ENCODE data around the gene GNA14. TPM values are rescaled to one million over a fixed set of nuclear protein-coding genes. Genes with fewer than 3 reads are reported as not detected.

The GNA14 gene
- total RNA-seq, 1 donor from 2014 or later = not detected

- H3K27me3 Mint-ChIP-seq (ENCODE audit: unreplicated experiment) = peaks cover 6% of the 10 kb centered on the region
- H3K27ac Mint-ChIP-seq (ENCODE audit: unreplicated experiment) = no peak overlapping the region
- H3K4me3 Mint-ChIP-seq (ENCODE audit: unreplicated experiment) = no peak overlapping the region
- peaks cover 9% of the 10 kb centered on the region for H3K4me1 Mint-ChIP-seq (ENCODE audit: unreplicated experiment)
- H3K36me3 Mint-ChIP-seq (ENCODE audit: unreplicated experiment) = peaks cover 2% of the 10 kb centered on the region
- no peak for TF ChIP-seq CTCF (IDR thresholded peaks at IDR 0.05)
- DNase-seq (ENCODE audit: extremely low spot score, unreplicated experiment) = no peak
- H3K9me3 Mint-ChIP-seq (ENCODE audit: unreplicated experiment) = peaks cover 39% of the 10 kb centered on the region
Measured at GRCh38 chr9:77541600-77541999, 106.5 kb downstream of the GNA14 start.

- Mint-ChIP-seq H3K4me1 (ENCODE audit: unreplicated experiment) (peaks cover 4% of the 10 kb centered on the region), H3K9me3 (ENCODE audit: unreplicated experiment) (peaks cover 35% of the 10 kb centered on the region), H3K4me3 (ENCODE audit: unreplicated experiment) (no peak overlapping the region), H3K27me3 (ENCODE audit: unreplicated experiment) (peaks cover 6% of the 10 kb centered on the region), H3K27ac (ENCODE audit: unreplicated experiment) (no peak overlapping the region), H3K36me3 (ENCODE audit: unreplicated experiment) (peaks cover 2% of the 10 kb centered on the region)
- TF ChIP-seq CTCF (IDR thresholded peaks at IDR 0.05) = no peak
- no peak for DNase-seq (ENCODE audit: extremely low spot score, unreplicated experiment)
Measured at GRCh38 chr9:77541055-77541454, 107.1 kb downstream of the GNA14 start.

- no peak overlapping the region for H3K27ac Mint-ChIP-seq (ENCODE audit: unreplicated experiment)
- no peak overlapping the region for H3K4me3 Mint-ChIP-seq (ENCODE audit: unreplicated experiment)
- no peak for TF ChIP-seq CTCF (IDR thresholded peaks at IDR 0.05)
Measured at GRCh38 chr9:77534376-77535057, 113.6 kb downstream of the GNA14 start.

GRCh38 chr9:77533671-77534070 is 114.5 kb downstream of the GNA14 start:
- H3K36me3 Mint-ChIP-seq (ENCODE audit: unreplicated experiment) = no peaks in the 10 kb centered on the region
- peaks cover 5% of the 10 kb centered on the region for H3K9me3 Mint-ChIP-seq (ENCODE audit: unreplicated experiment)
- no peak for DNase-seq (ENCODE audit: extremely low spot score, unreplicated experiment)
- peaks cover 5% of the 10 kb centered on the region for H3K4me1 Mint-ChIP-seq (ENCODE audit: unreplicated experiment)
- H3K4me3 Mint-ChIP-seq (ENCODE audit: unreplicated experiment) = no peak overlapping the region
- H3K27ac Mint-ChIP-seq (ENCODE audit: unreplicated experiment) = no peak overlapping the region
- no peak for TF ChIP-seq CTCF (IDR thresholded peaks at IDR 0.05)
- no peaks in the 10 kb centered on the region for H3K27me3 Mint-ChIP-seq (ENCODE audit: unreplicated experiment)

More at GRCh38 chr9:77534376-77535057, 113.6 kb downstream of the GNA14 start:
- peaks cover 5% of the 10 kb centered on the region for H3K4me1 Mint-ChIP-seq (ENCODE audit: unreplicated experiment)
- no peak for DNase-seq (ENCODE audit: extremely low spot score, unreplicated experiment)
- H3K36me3 Mint-ChIP-seq (ENCODE audit: unreplicated experiment) = no peaks in the 10 kb centered on the region
- peaks cover 3% of the 10 kb centered on the region for H3K27me3 Mint-ChIP-seq (ENCODE audit: unreplicated experiment)
- H3K9me3 Mint-ChIP-seq (ENCODE audit: unreplicated experiment) = peaks cover 9% of the 10 kb centered on the region

GRCh38 chr9:77532607-77533006 is 115.5 kb downstream of the GNA14 start:
- TF ChIP-seq CTCF (IDR thresholded peaks at IDR 0.05) = no peak
- DNase-seq (ENCODE audit: extremely low spot score, unreplicated experiment) = no peak
- Mint-ChIP-seq H3K4me1 (ENCODE audit: unreplicated experiment) (peaks cover 8% of the 10 kb centered on the region), H3K4me3 (ENCODE audit: unreplicated experiment) (no peak overlapping the region), H3K27me3 (ENCODE audit: unreplicated experiment) (no peaks in the 10 kb centered on the region), H3K9me3 (ENCODE audit: unreplicated experiment) (peaks cover 5% of the 10 kb centered on the region), H3K36me3 (ENCODE audit: unreplicated experiment) (no peaks in the 10 kb centered on the region), H3K27ac (ENCODE audit: unreplicated experiment) (no peak overlapping the region)
